OCI-LY3 (cell line): Measurements from ENCODE around the gene PIP5K1B.
"Not testable (repeated sequence)": the region's sequence is repeated elsewhere in the genome, so short reads cannot be mapped to it uniquely, and the experiment has no call there.

ENCODE experiments used
- H2AFZ ChIP-seq: fragments of 200-600, 300-600 bp; shearing (Covaris generic); 2 replicates; pipeline ENCODE4 v1.6.0; 2014; ENCODE audit warnings: antibody characterized with exemption, low read depth, low read length
- H3K27ac ChIP-seq: fragments of 200-600, 300-600 bp; sonication (generic); 2 replicates; pipeline ENCODE4 v1.5.1; 2014; ENCODE audit warnings: mild to moderate bottlenecking, low read length, moderate library complexity, mixed read lengths
- H3K27me3 ChIP-seq: fragments of 200-600, 300-600 bp; sonication (generic); 2 replicates; pipeline ENCODE4 v1.6.1; 2014; ENCODE audit warnings: low read depth, low read length, mixed read lengths
- H3K36me3 ChIP-seq: fragments of 200-600, 300-600 bp; sonication (generic); replicated peaks from 2 replicates; pipeline ENCODE3; 2014; ENCODE audit warnings: low read depth, low read length, mixed read lengths
- H3K4me1 ChIP-seq: fragments of 300-600, 200-600 bp; sonication (generic); 2 replicates; pipeline ENCODE4 v1.6.1; 2014; ENCODE audit warnings: low read length, mixed read lengths
- H3K4me2 ChIP-seq: fragments of 200-600, 300-600 bp; sonication (generic); 2 replicates; pipeline ENCODE4 v1.6.1; 2014; ENCODE audit warnings: low read length, mixed read lengths
- H3K4me3 ChIP-seq: fragments of 300-600, 200-600 bp; sonication (generic); 2 replicates; pipeline ENCODE4 v1.5.1; 2014; ENCODE audit warnings: antibody characterized with exemption, mild to moderate bottlenecking, low read length, moderate library complexity
- H3K79me2 ChIP-seq: fragments of 300-600, 200-600 bp; shearing (Covaris generic); 2 replicates; pipeline ENCODE4 v1.6.1; 2014; ENCODE audit warnings: mild to moderate bottlenecking, low read length, mixed read lengths
- H3K9ac ChIP-seq: fragments of 300-600, 200-600 bp; shearing (Covaris generic); 2 replicates; pipeline ENCODE4 v1.6.0; 2014; ENCODE audit warnings: mild to moderate bottlenecking, low read length, moderate library complexity
- H3K9me3 ChIP-seq: fragments of 200-600, 300-600 bp; shearing (Covaris generic); 2 replicates; pipeline ENCODE4 v1.6.1; 2014; ENCODE audit warnings: low read length, mixed read lengths; ENCODE audit not compliant: insufficient read depth
- H4K20me1 ChIP-seq: fragments of 200-600, 300-600 bp; sonication (generic); 2 replicates; pipeline ENCODE4 v1.6.1; 2016; ENCODE audit warnings: low read length, mixed read lengths; ENCODE audit not compliant: insufficient read depth
- EZH2phosphoT487 ChIP-seq: fragments of 200-600 bp; shearing (Covaris generic); IDR thresholded peaks from 2 replicates; pipeline ENCODE4 v1.6.1; 2018; ENCODE audit warnings: antibody characterized with exemption, mixed run types, low read depth
- TF ChIP-seq, protein P1 (sequence below): fragments of 200-600, 300-600 bp; sonication (generic); IDR thresholded peaks from 2 replicates; pipeline ENCODE4 v1.5.1; 2014; ENCODE audit warnings: antibody characterized with exemption, low read length, low read depth

PIP5K1B gene

DNA sequence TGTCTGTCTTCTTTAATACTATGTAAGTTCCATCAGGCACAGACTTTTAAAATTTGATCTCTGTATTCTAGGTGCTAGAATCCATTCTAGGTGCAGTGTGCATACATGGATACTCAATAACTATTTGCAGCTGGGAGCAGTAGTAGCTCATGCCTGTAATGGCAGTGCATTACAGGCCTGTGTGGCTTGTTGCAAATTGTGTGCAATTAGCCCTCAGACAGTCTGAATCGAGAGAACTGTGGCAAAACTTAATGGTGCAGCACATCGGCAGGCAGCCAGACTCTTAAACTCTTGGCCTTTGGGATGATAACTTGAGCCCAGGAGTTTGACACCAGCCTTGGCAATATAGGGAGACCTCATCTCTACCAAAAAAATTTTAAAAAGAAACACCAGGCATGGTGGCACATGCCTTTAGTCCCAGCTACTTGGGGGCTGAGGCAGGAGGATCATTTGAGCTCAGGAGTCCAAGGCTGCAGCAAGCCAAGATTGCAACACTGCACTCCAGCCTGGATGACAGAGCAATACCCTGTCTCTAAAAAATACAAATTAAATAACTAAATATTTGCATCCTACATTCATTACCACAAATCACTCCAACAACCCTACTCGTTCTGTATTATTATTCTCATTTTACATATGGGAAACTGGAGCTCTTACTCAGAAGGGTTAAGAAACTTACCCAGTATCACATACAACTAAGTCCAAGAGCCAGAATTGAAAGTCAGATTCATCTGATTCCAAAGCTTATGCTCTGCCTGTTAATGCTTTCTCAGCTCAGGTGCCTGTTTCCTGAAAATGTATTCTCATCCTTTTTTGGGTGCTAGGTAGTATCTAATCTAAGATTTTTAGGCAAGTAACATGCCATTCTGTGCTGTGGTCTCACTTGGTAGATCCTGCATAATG lies 278.7 kb downstream of the PIP5K1B start:
- H3K79me2 ChIP-seq, result no peaks in the 10 kb centered on the region
- TF ChIP-seq, protein P1, sequence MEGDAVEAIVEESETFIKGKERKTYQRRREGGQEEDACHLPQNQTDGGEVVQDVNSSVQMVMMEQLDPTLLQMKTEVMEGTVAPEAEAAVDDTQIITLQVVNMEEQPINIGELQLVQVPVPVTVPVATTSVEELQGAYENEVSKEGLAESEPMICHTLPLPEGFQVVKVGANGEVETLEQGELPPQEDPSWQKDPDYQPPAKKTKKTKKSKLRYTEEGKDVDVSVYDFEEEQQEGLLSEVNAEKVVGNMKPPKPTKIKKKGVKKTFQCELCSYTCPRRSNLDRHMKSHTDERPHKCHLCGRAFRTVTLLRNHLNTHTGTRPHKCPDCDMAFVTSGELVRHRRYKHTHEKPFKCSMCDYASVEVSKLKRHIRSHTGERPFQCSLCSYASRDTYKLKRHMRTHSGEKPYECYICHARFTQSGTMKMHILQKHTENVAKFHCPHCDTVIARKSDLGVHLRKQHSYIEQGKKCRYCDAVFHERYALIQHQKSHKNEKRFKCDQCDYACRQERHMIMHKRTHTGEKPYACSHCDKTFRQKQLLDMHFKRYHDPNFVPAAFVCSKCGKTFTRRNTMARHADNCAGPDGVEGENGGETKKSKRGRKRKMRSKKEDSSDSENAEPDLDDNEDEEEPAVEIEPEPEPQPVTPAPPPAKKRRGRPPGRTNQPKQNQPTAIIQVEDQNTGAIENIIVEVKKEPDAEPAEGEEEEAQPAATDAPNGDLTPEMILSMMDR, result no peak
- no peak for TF ChIP-seq EZH2phosphoT487
- no peaks in the 10 kb centered on the region for H3K27me3 ChIP-seq
- H3K9me3 ChIP-seq, result no peaks in the 10 kb centered on the region
- H4K20me1 ChIP-seq, result no peaks in the 10 kb centered on the region
- no peak overlapping the region for H3K9ac ChIP-seq
- H3K36me3 ChIP-seq, result no peaks in the 10 kb centered on the region
- peaks cover 5% of the 10 kb centered on the region; the same call in 1 of the 2 replicates for H3K4me1 ChIP-seq
- no peak overlapping the region for H3K27ac ChIP-seq
- no peak overlapping the region for H3K4me3 ChIP-seq
- no peak overlapping the region for H3K4me2 ChIP-seq
- no peak overlapping the region for H2AFZ ChIP-seq

DNA sequence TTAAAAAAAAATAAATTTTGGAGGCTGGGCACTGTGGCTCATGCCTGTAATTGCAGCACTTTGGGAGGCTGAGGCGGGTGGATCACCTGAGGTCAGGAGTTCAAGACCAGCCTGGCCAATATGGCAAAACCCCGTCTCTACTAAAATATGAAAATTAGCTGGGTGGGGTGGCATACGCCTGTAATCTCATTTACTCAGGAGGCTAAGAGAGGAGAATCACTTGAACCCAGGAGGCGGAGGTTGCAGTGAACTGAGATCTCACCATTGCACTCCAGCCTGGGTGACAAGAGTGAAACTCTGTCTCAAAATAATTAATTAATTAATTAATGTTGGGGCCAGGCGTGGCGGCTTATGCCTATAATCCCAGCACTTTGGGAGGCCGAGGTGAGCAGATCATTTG lies 281.9 kb downstream of the PIP5K1B start:
- H3K79me2 ChIP-seq, H3K36me3 ChIP-seq, H3K9ac ChIP-seq, H3K4me3 ChIP-seq, H3K4me1 ChIP-seq, H2AFZ ChIP-seq, H3K27ac ChIP-seq, H3K4me2 ChIP-seq, H4K20me1 ChIP-seq, H3K27me3 ChIP-seq, H3K9me3 ChIP-seq: not testable (repeated sequence)

DNA sequence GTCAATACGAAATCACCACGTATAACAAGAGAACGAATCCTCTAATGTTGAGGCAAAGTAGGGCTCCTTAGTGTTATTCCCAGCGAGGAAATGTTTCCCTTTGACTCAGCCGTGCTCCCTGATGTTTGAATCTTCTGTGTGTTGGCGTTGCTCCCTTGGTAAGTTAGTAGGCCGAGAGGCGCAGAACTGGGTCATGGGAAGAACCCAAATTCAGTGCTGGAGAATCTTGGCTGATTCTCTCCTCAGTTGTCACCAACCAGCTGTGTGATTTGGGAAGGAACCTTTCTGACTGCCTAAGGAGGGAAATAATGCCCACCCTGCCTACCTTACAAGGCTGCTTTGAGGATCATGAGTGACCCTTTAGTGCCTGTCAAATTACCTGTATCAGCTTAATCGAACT lies 286.4 kb downstream of the PIP5K1B start:
- Histone ChIP-seq H3K36me3 (no peaks in the 10 kb centered on the region), H3K27ac (no peak overlapping the region), H2AFZ (no peak overlapping the region), H3K79me2 (no peaks in the 10 kb centered on the region), H3K9ac (no peak overlapping the region), H3K27me3 (no peaks in the 10 kb centered on the region), H3K4me2 (no peak overlapping the region), H3K4me3 (no peak overlapping the region), H4K20me1 (no peaks in the 10 kb centered on the region), H3K4me1 (no peaks in the 10 kb centered on the region), H3K9me3 (no peaks in the 10 kb centered on the region)
- no peak for TF ChIP-seq EZH2phosphoT487
- TF ChIP-seq, protein P1, result no peak

DNA sequence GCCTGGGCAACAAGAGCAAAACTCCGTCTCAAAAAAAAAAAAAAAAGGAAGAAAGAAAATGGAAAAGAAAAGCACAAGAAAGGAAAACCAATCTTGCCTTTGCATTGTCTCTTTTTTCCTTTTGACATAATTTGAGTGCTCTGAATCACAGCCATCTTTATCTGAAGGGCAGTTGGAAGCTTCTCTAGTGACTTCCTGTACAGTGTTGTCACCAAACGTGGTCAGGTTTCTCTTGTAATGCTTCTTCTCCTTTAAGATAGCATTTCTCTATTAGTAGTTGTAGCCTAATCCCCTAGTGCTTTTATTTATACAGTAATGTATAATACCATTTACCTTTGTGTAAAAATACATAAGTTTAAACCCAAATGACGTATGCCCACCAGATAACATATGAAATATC lies 290.7 kb downstream of the PIP5K1B start:
- H3K4me3 ChIP-seq, result no peak overlapping the region
- no peak for TF ChIP-seq EZH2phosphoT487
- TF ChIP-seq, protein P1, result no peak
- no peak overlapping the region for H2AFZ ChIP-seq
- no peak overlapping the region for H3K4me2 ChIP-seq
- no peak overlapping the region for H3K9ac ChIP-seq
- peaks cover 14% of the 10 kb centered on the region for H3K27me3 ChIP-seq
- no peaks in the 10 kb centered on the region for H3K9me3 ChIP-seq
- H3K36me3 ChIP-seq, result no peaks in the 10 kb centered on the region
- no peaks in the 10 kb centered on the region for H3K4me1 ChIP-seq
- H3K27ac ChIP-seq, result no peak overlapping the region
- H4K20me1 ChIP-seq, result no peaks in the 10 kb centered on the region
- H3K79me2 ChIP-seq, result no peaks in the 10 kb centered on the region
